ENCODE results near the gene FOXN3.
"Not testable (repeated sequence)": the region's sequence is repeated elsewhere in the genome, so short reads cannot be mapped to it uniquely, and the experiment has no call there.

FOXN3 gene

GRCh38 chr14:89151693-89152092 lies 265.3 kb downstream of the FOXN3 start:
- not testable (repeated sequence) for DNase-seq

GRCh38 chr14:89146274-89146673 lies 270.8 kb downstream of the FOXN3 start:
- DNase-seq, result no peak

GRCh38 chr14:89144642-89145041 lies 272.4 kb downstream of the FOXN3 start:
- DNase-seq, result no peak

GRCh38 chr14:89144066-89144465 lies 273.0 kb downstream of the FOXN3 start:
- no peak for DNase-seq

- no peak for DNase-seq
These were observed 273.4 kb downstream of the FOXN3 start for GRCh38 chr14:89143595-89143994.

GRCh38 chr14:89142366-89142765 lies 274.7 kb downstream of the FOXN3 start:
- no peak for DNase-seq

GRCh38 chr14:89141862-89142261 lies 275.2 kb downstream of the FOXN3 start:
- DNase-seq, result no peak

GRCh38 chr14:89140326-89140725 lies 276.7 kb downstream of the FOXN3 start:
- no peak for DNase-seq

- DNase-seq, result peak; percentile 77 to 90
These were observed 277.4 kb downstream of the FOXN3 start for GRCh38 chr14:89139404-89140247.

GRCh38 chr14:89138846-89139245 lies 278.2 kb downstream of the FOXN3 start:
- DNase-seq, result no peak

- no peak for DNase-seq
These were observed 279.4 kb downstream of the FOXN3 start for GRCh38 chr14:89137526-89138163.

GRCh38 chr14:89136587-89136986 lies 280.4 kb downstream of the FOXN3 start:
- DNase-seq, result no peak

- DNase-seq, result no peak
These were observed 282.4 kb downstream of the FOXN3 start for GRCh38 chr14:89134640-89135039.

GRCh38 chr14:89131004-89131750 lies 285.9 kb downstream of the FOXN3 start:
- DNase-seq, result no peak

GRCh38 chr14:89129570-89129969 lies 287.5 kb downstream of the FOXN3 start:
- no peak for DNase-seq

GRCh38 chr14:89128311-89129026 lies 288.6 kb downstream of the FOXN3 start:
- no peak for DNase-seq

- DNase-seq, result no peak
These were observed 290.6 kb downstream of the FOXN3 start for GRCh38 chr14:89126461-89126860.

- DNase-seq, result no peak
These were observed 291.8 kb downstream of the FOXN3 start for GRCh38 chr14:89125216-89125615.

- no peak for DNase-seq
These were observed 293.2 kb downstream of the FOXN3 start for GRCh38 chr14:89123851-89124250.

GRCh38 chr14:89123215-89123614 lies 293.8 kb downstream of the FOXN3 start:
- no peak for DNase-seq

- DNase-seq, result peak; percentile 15 to 42
These were observed 294.9 kb downstream of the FOXN3 start for GRCh38 chr14:89121968-89122620.

- DNase-seq, result no peak
These were observed 300.0 kb downstream of the FOXN3 start for GRCh38 chr14:89117012-89117411.
